Gastroesophageal sphincter (tissue), 4 donors: ENCODE results near the gene SHE. TPM values are rescaled to one million over a fixed set of nuclear protein-coding genes. Genes with fewer than 3 reads are reported as not detected.
A peak's percentile ranks its signal among the peaks of the same experiment; 100 is the strongest.

Experiments
- ATAC-seq: fragments of 150-250 bp; one replicate; pipeline ENCODE4 v1.9.1; 2016; ENCODE audit warnings: mild to moderate bottlenecking, moderate library complexity
- H3K27ac ChIP-seq, 4 donors: fragments of 200-600 bp; sonication (generic) in 3 of 4; 1 replicate in 3 of 4; 2 replicates in 1 of 4; pipeline ENCODE4 v1.5.1; 2016 to 2019
- H3K27me3 ChIP-seq: fragments of 200-600 bp; sonication (generic); one replicate; pipeline ENCODE4 v1.5.1; 2019
- H3K36me3 ChIP-seq, 2 donors: fragments of 200-600 bp; sonication (generic); one replicate each; pipeline ENCODE4 v1.5.1; 2019; ENCODE audit warnings: control low read depth in 1 of 2
- H3K4me1 ChIP-seq, 3 donors: fragments of 200-600 bp; sonication (generic); 1 replicate in 2 of 3; 2 replicates in 1 of 3; pipeline ENCODE4 v1.5.1; 2016 to 2019; ENCODE audit warnings: control low read depth in 2 of 3
- H3K4me3 ChIP-seq, 2 donors: fragments of 200-600 bp; sonication (generic); one replicate each; pipeline ENCODE4 v1.5.1; 2019; ENCODE audit warnings: mild to moderate bottlenecking in 1 of 2, moderate library complexity in 1 of 2
- H3K9me3 ChIP-seq, 3 donors: fragments of 200-600 bp; sonication (generic); one replicate each; pipeline ENCODE4 v1.5.1; 2017 to 2019; ENCODE audit warnings: control low read depth in 2 of 3
- CTCF ChIP-seq, 4 experiments: fragments of 200-600 bp in 2 of 4; fragments of 450-650 bp in 2 of 4; sonication (generic) in 1 of 4; IDR thresholded peaks; one replicate each; pipeline ENCODE4 v1.5.1; 2017 to 2019; ENCODE audit warnings: antibody characterized with exemption in 4 of 4, mild to moderate bottlenecking in 2 of 4, moderate library complexity in 2 of 4
- EP300 ChIP-seq: sonication (generic); formaldehyde crosslinking; IDR thresholded peaks from one replicate; pipeline ENCODE4 v1.6.1; 2017; ENCODE audit warnings: antibody characterized with exemption, mild to moderate bottlenecking
- POLR2A ChIP-seq, 2 donors: fragments of 450-650 bp; IDR thresholded peaks; one replicate each; pipeline ENCODE4 v1.6.1; 2017; ENCODE audit warnings: antibody characterized with exemption in 2 of 2, mild to moderate bottlenecking in 2 of 2, moderate library complexity in 1 of 2
- POLR2AphosphoS5 ChIP-seq: sonication (generic); formaldehyde crosslinking; IDR thresholded peaks from one replicate; pipeline ENCODE4 v1.6.1; 2017; ENCODE audit warnings: antibody characterized with exemption
- WGBS, 2 donors: methylation state at CpG; one replicate each; pipeline ENCODE4 v1.1.5; 2018; ENCODE audit warnings: low coverage in 1 of 2; 5-methylcytosine and 5-hydroxymethylcytosine counted together
- total RNA-seq, 4 donors: library from RNA; depleted of rRNA; stranded (reverse); fragments of >200 nt; gene quantifications; one replicate each; pipeline ENCODE4 v1.1.0, GENCODE V29; 2016

SHE gene
- total RNA-seq, result 10 to 100 TPM in 3 of 4 donors, 1 to 10 TPM in 1; 7.2 to 13.9 (median 11.7) TPM

DNA sequence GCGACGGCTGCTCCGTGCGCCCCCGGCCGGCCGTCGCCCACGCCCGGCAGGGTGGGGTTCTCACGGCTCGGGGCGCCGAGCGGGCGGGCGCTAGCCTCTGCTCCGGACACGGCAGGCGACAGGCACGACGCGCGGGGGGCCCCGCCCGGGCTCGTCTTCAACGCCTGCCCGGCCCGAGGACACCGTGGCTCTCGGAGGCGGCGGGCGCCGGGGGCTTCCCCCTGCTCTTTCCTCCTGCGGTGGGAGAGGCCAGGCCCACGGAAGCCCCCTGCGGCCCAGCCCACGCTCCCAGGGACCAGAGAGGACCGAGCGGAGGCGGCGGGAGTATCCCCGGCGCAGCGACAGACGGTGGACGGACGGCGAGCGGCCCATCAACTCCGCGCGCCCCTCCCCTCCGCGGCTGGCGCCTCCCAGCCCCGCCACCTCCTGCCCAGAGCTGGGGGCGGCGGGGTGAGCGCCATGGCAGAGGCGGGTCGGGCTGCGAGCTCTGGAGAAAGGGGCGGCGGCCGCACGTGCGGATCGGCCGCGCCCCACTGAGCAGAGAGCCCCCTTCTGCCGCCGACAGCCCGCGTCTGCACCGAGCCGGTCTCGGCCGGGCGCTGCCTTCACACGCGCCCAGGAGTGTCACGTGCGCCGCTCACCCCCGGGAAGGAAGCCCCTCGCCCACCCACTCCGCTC is at the start of gene SHE, which contains the start of gene TDRD10:
SHE (minus strand) TSS at position 347 of the 678 bp plus-strand sequence. CDS start 386 bp downstream, outside the sequence.
TDRD10 (plus strand) TSS at position 154 of the 678 bp plus-strand sequence. CDS start 4,685 bp downstream, outside the sequence.
- peaks cover 0 to 18% (median 0%) of the 10 kb centered on the region in 3 donors for H3K9me3 ChIP-seq
- TF ChIP-seq POLR2A (IDR thresholded peaks at IDR 0.05), result peak in 1 of 2 donors; percentile 10
- TF ChIP-seq EP300, result no peak
- peak within 1 kb of the TSS in 3 of 4 donors; percentile 68 to 78 (median 69) for H3K27ac ChIP-seq
- peaks cover 0 to 21% (median 6%) of the 10 kb centered on the region in 3 donors for H3K4me1 ChIP-seq
- WGBS, 2 donors, result no CpG with 5 or more reads among the region's 90 CpGs
- peak within 1 kb of the TSS; percentile 39 to 56 for H3K4me3 ChIP-seq
- ATAC-seq, result peak; percentile 68
- H3K36me3 ChIP-seq, result no peaks in the 10 kb centered on the region
- peaks cover 69% of the 10 kb centered on the region for H3K27me3 ChIP-seq

DNA sequence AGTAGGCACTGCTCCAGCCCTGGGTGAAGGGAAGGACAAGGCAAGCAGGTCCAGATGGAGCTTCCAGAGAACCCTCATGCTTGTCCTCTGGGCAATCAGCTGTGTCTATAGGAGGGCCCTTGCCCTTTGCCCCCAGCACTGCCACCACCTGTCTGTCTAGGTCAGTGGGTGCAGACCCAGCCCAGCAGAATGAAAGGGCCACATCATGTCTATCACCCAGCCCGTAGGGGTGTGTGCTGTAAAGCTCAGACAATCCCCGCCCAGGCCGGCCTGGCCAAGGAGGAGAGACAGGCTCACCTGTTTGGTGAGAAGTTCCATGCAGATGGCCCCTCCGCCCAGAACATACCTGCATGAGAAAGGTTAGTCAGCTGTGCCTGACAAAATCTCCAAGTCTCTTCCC is 49.3 kb upstream of the SHE start:
- TF ChIP-seq POLR2AphosphoS5 (no peak), EP300 (no peak)
- Histone ChIP-seq H3K4me3 (no peak overlapping the region), H3K27me3 (no peaks in the 10 kb centered on the region), H3K4me1 (peaks cover 0 to 48% (median 15%) of the 10 kb centered on the region in 3 donors), H3K27ac (no peak overlapping the region), H3K9me3 (no peaks in the 10 kb centered on the region), H3K36me3 (peaks cover 0 to 75% of the 10 kb centered on the region in 2 donors)
- ATAC-seq, result no peak
- WGBS, 2 donors, result no CpG with 5 or more reads among the region's 4 CpGs

DNA sequence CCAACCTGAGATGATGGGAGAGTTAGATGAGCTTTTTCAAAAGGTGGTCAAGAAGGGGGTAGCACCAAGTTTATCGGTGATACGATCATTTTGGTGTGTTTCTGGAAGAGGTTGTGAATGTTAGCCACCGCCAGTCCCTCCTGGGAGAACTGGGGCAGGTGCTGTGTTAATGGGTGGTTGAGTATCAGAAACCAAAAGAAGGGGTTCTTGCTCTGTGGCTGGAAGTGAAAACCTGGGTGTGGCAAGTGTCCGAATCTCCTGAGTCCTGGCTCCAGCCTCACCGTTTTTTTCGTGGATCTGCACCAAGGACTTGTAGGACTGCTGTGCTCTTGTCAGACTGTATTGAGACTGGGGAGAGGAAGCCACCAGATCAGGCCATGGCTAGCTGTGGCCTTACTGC is 48.4 kb upstream of the SHE start:
- H3K36me3 ChIP-seq, result peaks cover 0 to 72% of the 10 kb centered on the region in 2 donors
- H3K27me3 ChIP-seq, result no peaks in the 10 kb centered on the region
- TF ChIP-seq POLR2AphosphoS5 (no peak), CTCF (IDR thresholded peaks at IDR 0.05) (no peak), POLR2A (IDR thresholded peaks at IDR 0.05) (no peak), EP300 (no peak)
- no peaks in the 10 kb centered on the region for H3K9me3 ChIP-seq
- H3K27ac ChIP-seq, result no peak overlapping the region
- no peak for ATAC-seq
- 67 to 72% methylated on average over 3 to 4 of the region's 6 CpGs for WGBS, 2 donors
- H3K4me3 ChIP-seq, result no peak overlapping the region
- H3K4me1 ChIP-seq, result peaks cover 0 to 40% (median 8%) of the 10 kb centered on the region in 3 donors

DNA sequence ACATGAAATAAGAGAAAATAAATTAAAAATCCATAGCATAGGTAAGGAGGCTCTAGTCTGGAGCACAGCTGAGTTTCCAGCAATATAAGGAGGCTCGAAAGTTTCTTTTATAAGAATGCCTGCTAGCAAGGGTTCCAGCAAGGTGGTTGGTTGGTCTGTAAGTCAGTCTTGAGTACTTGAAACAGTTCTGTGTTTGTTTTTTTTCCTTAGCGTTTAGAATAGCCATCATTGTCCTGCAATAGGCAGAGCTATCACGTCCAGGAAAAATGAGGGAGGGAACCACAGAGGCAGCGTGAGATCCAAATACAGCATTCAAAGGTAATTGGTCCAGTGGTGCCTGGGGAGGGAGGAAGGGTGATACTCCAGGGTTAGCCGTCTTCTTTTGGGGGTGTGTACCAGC is 47.9 kb upstream of the SHE start:
- ATAC-seq, result no peak
- TF ChIP-seq EP300, result no peak
- no peak for TF ChIP-seq POLR2A (IDR thresholded peaks at IDR 0.05)
- no peak for TF ChIP-seq CTCF (IDR thresholded peaks at IDR 0.05)
- no peak for TF ChIP-seq POLR2AphosphoS5
- 30 to 52% methylated on average over 3 to 5 of the region's 5 CpGs for WGBS, 2 donors
- no peak overlapping the region for H3K4me3 ChIP-seq
- peaks cover 0 to 66% of the 10 kb centered on the region in 2 donors for H3K36me3 ChIP-seq
- H3K4me1 ChIP-seq, result peaks cover 0 to 34% (median 8%) of the 10 kb centered on the region in 3 donors
- no peak overlapping the region for H3K27ac ChIP-seq
- no peaks in the 10 kb centered on the region for H3K27me3 ChIP-seq
- H3K9me3 ChIP-seq, result no peaks in the 10 kb centered on the region

DNA sequence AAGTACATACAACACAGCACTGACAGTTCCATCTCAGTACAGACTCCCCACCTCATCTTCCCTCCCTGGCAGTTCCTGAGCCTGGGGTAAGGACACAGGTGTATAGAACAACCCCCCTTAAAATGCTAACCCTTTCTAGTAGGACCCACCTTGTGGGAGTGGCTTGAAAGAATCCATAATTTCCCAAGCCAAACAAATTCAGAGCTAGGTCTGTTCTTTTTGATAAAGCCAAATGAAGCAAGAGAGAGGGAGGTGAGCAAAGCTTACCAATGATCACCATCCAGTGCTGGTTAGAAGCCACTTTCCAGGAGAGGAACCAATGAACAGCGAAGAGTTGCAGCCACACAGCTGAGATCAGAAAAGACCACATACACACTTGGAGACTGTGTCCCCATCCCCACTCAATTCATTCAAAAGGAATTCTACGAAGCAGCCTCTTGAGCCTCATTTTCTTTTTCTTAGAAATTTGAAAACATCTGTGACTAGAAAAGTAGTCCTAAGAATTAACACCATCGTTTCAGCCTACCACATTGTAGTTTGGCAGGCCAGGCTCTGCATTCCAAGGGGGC is 47.1 kb upstream of the SHE start:
- Histone ChIP-seq H3K9me3 (no peaks in the 10 kb centered on the region), H3K4me3 (no peak overlapping the region), H3K36me3 (peaks cover 0 to 58% of the 10 kb centered on the region in 2 donors), H3K27ac (peak overlapping the region in 1 of 4 donors; percentile 12), H3K4me1 (peaks cover 0 to 29% (median 8%) of the 10 kb centered on the region in 3 donors), H3K27me3 (no peaks in the 10 kb centered on the region)
- TF ChIP-seq CTCF (IDR thresholded peaks at IDR 0.05) (no peak), POLR2A (IDR thresholded peaks at IDR 0.05) (no peak), EP300 (no peak), POLR2AphosphoS5 (no peak)
- 63 to 73% methylated on average over 2 to 3 of the region's 3 CpGs for WGBS, 2 donors
- ATAC-seq, result no peak
